Measurements from ENCODE around the gene DDR2.
"Not testable (repeated sequence)": the region's sequence is repeated elsewhere in the genome, so short reads cannot be mapped to it uniquely, and the experiment has no call there.

Gene DDR2

DNA sequence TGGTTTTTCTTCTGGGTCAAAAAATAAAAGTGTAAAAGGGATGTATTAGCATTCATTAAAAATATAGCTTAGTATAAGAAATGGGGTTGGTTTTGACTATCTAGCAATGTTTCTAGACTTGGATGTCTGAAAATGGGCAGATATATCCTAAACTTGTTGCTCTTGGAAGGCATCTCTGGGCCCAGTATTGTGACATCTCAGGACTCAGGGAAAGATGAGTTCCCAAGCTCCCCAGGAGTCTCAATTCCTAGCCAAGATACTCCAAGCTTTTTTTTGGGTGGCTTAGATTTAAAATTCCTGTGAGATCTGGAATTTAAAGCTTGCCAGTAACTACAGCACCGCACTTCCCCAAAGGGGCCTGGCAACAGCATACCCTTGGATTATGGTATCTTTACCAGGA, 146.8 kb downstream of the DDR2 start:
- no peak for DNase-seq (ENCODE audit: low read depth in 3 of 3)

DNA sequence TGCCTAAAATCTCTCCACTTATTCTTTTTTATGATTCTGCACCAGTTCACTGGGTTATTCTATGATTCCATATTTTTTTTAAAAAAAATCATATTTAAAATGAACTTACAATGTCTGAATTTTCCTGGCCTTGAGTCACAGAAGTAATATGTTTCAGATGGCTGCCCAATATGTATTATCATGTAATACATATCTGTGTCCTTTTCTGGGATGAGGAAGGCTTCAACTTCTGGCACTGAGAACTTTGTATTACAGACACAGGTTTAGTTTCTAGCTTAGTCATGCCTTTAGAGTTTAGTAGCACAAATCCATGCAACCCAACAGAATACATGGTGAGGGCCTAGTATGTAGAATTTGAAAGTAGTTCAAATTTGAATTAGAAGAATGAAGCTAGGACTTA, 150.4 kb downstream of the DDR2 start:
- DNase-seq (ENCODE audit: low read depth in 3 of 3), result no peak

DNA sequence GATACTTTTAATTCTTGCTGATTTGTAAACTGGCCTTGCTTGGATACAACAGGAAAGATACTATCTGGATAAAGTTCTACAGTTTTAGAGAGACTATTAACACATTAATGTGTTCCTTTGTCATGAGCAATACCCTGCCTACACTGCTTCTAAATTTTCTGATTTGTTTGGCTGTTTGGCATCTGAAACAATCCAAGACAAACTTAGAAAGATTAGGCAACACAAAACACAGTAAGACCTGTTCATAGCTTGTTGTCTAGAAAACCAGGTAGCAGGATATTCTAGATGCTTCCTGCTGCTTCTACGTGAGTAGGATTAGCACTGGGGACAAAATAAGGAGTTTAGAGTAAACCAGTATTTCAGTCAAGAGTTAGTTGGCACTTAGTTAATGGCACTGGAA, 152.7 kb downstream of the DDR2 start:
- not testable (repeated sequence) for DNase-seq (ENCODE audit: low read depth in 3 of 3)

DNA sequence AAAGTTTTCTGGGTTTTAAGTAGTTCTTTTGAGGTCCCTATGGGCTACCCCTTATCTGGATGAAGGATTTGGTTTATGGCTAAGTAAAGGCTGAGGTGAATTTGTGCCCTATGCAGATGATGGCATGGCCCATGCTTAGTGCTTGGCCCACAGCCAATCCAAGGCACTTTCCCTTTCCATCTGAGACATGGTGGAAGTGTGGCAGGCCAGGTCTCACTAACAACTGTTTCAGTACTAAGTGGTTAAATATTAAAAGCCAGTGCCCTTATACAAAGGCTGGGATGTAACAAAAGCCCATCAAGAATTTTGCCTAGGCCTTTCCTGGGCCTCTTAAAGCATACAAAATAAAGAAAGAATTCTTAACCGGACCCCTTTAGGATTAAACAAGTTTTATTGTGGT, 156.5 kb downstream of the DDR2 start:
- not testable (repeated sequence) for DNase-seq (ENCODE audit: low read depth in 3 of 3)

DNA sequence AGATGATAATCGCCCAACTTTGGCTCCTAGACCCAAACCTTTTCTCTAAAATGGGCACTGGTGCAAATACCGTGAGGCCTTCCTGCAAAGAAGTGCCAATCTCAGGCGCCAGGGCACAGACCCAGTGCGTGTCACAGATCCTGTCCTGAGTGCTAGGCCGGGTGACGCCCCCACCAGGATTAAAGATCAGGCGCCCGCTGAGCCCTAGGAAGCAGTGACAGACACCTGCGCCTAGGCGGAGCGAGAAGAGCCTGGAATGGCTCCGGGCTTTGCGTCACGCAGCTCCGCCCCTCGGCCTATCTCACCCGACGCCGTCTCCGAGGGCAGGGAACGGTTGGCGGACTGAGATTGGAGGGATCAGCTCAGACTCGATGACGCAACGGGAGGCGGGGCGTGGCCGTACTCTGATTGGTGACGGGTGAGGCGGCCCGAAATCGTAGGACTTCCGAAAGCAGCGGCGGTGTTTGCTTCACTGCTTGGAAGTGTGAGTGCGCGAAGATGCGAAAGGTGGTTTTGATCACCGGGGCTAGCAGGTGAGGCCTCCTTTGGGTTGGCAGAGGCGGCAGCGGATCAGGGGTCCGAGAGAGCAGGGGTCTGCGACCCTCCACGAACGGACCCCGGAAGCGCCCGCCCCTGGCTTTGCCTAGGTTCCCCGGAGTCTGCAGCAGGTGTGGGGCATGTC, 158.2 kb downstream of the DDR2 start, which contains the start of gene HSD17B7:
TSS of gene HSD17B7 (plus strand) at position 400 of the 682 bp plus-strand sequence. CDS start at position 499, 99 bp downstream.
- DNase-seq (ENCODE audit: low read depth in 3 of 3), result peak; percentile 32 to 58 (median 35)

DNA sequence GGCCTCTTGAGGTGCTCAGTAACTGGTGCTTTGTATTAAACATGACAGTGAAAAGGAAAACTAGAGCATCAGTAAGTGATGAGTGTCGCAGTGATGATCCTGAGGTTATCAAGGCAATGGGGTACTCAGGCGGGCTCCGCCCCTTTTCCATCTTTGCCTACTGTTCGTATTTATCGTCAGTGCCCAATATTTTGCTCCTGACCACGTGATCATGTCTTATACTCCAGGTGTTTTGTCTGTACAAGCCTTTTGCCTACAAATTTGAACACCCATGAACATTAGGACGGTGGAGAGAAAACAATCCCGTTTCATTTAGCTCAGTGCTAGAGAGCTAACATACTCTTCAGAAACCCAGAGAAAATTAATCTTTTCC, 158.7 kb downstream of the DDR2 start:
- not testable (repeated sequence) for DNase-seq (ENCODE audit: low read depth in 3 of 3)

DNA sequence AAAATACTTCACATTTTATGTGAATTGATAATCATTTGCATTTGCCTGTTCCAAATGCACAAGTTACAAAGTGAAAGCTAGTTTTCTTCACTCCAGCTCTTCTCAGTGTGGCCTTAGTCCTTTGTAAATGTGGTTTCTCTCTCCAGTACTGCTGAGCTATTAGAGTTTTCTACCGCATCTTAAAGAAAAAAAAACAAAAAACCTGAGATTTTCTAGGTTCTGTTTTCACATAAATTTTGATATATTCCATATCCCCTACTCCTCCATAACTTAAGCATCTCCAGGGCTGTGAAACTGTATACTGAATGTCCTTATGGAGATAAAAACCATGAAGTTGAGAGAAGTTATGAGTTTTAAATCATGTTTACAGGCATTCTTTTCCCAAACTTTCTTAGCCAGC, 162.0 kb downstream of the DDR2 start:
- not testable (repeated sequence) for DNase-seq (ENCODE audit: low read depth in 3 of 3)

DNA sequence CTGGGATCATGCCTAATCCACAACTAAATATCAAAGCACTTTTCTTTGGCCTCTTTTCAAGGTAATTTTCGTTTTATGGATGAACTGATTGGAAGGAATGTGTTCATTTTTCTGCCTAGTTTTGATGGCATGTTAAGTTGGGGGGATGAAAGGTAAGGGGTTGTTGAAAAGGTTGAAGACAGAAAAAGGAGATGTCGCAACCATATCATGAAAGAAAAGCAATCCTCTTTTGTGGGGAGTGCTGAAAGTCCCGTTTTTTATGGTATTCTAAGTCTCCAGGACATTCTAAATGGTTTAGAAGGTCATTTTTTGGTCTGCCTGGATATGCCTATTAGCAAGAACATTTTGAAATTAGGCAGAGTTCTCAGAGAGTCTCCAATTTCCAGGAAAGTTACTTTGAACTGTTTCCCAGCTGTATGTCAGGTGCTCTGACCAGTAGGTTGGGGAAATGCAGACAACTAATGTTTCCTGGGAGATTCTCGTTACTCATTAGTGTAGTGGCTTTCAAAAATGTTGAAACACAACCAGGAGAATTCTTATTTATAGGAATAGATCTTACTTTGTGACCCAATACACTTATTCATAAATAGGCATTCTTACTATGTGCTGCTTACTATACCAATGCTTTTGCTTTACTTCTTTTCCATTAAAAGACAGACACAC, 164.5 kb downstream of the DDR2 start:
- not testable (repeated sequence) for DNase-seq (ENCODE audit: low read depth in 3 of 3)

DNA sequence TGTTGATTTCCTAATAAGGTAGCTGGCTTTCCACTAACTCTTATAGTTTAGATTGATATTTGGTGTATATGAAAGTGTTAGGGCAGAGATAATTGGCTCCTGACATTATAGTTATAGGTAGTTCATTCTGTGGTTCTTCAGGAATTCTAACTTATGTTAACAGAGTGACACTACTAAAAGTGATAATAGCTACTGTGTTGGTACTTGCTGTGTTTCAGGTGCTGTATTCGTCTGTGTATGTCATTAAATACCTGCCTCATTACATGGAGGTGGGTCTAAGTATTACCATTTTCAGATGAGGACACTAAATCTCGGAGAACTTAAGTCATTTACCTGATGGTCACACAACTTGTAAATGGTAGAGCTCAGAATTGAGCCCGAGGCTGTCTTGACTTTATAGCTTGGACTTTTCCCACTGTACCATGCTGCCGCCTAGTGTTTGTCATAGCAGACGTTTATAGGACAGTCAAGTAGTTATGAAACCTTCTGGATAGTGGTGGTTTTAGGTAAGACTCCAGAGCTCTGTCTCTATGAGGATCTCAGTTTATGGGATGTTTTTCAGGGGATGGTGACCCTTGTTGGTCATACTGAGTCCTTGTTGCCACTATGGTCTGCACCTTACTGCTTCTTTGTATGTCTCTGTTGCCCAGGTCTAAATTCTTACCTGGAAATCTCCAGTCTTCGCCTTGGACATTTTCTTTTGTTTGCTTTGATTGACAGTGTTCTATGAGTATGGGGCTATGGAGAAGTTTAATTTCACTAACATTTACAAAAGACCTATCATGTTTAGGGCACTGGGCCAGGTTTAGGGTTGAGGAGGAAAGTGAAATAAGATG, 167.9 kb downstream of the DDR2 start:
- DNase-seq (ENCODE audit: low read depth in 3 of 3), result not testable (repeated sequence)

DNA sequence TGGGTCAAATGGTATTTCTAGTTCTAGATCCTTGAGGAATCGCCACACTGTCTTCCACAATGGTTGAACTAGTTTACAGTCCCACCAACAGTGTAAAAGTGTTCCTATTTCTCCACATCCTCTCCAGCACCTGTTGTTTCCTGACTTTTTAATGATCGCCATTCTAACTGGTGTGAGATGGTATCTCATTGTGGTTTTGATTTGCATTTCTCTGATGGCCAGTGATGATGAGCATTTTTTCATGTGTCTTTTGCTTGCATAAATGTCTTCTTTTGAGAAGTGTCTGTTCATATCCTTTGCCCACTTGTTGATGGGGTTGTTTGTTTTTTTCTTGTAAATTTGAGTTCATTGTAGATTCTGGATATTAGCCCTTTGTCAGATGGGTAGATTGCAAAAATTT, 175.2 kb downstream of the DDR2 start:
- DNase-seq (ENCODE audit: low read depth in 3 of 3), result not testable (repeated sequence)

DNA sequence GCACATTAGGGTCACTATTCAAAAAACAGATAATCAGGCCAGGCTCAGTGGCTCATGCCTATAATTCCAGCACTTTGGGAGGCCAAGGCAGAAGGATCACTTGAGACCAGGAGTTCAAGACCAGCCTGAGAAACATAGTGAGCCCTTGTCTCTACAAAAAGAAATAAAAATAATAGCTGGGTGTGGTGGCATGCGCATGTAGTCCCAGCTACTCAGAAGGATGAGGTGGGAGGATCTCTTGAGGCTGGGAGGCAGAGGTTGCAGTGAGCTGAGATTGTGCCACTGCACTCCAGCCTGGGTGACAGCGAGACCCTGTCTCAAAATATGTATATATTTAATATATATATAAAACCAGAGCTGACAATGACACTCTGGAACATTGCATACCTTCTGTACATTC, 180.1 kb downstream of the DDR2 start:
- not testable (repeated sequence) for DNase-seq (ENCODE audit: low read depth in 3 of 3)

DNA sequence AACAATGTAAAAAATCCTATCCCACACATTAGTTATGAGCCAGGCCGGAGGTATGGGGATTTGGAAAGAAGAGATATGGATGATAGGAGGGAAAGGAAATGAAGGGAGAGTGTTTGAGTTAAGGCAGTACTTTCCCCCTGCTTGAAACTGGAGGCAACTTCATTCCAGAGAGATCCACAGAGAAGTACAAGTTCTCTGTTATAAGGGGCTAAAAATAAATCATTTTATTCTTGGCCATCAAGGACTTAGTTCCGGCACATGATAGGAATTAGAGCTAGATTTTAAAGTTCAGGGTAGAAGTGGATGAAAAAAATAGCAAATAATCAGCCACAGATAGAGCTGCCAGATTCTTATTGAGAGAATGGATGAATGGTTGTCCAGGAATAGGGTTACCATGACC, 185.9 kb downstream of the DDR2 start:
- DNase-seq (ENCODE audit: low read depth in 3 of 3), result not testable (repeated sequence)

DNA sequence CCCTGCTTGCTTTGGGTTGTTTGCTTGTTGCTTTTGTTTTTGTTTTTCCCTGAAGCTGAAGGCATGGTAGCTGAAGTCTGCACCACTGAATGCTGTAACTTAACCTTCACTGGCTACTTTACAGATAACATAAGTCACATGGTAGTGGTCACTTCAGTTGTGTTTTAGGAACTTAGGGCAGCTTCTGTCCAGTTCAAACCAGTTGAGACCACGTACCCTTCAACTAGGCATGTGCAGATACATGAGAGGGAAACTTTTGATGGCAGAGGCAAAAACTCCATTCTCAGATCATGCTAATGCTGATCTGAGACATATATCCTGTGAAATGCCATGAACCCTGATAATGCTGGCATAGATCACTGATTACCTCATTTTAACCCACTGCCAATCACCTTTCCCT, 186.4 kb downstream of the DDR2 start:
- DNase-seq (ENCODE audit: low read depth in 3 of 3), result not testable (repeated sequence)

DNA sequence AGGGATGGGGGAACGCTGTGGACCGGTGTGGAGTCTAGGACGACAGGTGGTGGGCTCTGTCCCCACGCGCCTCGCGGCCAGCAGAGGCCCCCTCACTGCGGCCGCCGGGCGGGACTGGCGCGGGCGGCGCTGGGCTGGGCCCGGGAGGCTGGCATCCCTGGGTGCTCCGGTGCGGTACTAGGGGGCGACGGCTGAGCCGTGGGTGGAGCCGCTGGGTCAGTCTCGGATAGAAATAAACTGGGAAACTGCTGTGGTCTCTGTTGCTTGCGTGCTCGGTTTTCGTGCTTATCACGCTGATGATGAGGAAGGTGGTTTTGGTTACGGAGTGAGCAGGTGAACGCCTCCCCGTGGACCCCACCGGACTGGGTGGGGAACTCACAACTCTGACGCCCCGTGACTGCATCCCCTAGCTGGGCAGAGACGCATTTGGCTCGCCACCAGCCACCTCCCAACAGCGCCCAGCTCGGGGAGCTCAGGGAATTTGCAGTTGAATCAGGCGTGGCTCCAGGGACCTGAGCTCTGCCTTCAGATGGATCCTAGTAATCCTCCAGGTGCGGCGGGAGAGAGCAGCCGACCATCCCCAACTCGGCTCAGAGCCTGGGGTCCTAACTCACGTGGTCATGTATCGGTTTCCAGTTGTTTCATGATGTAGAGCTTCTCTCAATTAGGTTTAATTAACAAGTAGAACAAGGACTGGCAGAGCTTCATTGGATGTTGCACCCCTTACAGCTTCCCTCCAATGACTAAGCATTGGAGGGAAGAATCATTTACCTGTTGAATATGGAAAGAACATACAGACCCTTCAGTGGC, 190.3 kb downstream of the DDR2 start:
- DNase-seq (ENCODE audit: low read depth in 3 of 3), result no peak

DNA sequence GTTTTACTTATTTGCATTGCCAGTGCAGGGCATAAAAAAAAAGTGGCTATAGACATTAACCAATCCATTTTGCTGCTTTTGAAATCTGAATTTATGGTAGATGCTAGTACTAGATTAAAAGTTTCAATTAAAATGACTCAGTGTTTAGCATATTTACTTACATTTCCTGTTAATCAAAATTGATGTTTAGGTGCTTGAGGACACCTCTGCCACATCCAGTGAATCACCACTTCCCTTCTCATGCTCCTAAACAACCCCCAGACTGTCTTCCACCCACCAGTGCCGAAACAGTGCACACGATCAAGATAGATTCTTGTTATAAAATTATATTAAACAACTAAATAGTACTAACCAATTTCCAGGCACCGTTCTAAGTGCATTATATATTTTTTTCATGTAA, 191.0 kb downstream of the DDR2 start:
- no peak for DNase-seq (ENCODE audit: low read depth in 3 of 3)

DNA sequence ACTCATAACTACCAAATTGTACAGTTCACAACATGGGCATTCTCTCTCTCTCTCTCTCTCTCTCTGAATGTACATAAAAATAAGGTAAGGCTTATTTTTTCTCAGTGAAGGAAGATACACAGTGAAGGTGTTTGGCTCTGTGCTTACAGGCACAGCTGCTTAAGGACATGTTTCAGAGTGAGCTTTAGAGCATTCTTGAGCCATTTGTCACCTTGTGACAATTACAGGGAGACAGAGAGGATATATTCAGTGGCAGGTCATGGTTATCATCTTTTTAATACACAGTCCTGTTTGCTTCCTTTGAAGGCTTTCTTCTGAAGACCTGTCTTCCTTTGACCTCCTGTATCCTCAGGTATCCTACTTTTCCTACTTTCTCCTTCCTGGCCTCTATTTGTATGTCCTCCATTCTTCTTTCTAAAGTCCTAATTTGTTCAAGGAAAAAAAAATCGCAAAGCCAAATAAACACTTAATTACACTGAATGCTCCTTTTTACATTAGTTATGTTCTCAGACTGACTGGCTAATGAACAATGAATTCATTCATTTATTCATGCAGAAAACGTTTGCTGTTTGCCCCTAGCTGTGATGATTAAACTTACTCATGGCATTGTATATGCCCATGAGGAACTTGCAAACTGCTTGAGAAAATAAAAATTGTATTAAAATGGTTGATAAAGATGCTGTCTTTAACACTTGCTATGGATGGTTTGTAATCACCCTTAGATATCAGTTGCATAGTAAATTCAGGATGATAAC, 191.7 kb downstream of the DDR2 start:
- DNase-seq (ENCODE audit: low read depth in 3 of 3), result no peak

DNA sequence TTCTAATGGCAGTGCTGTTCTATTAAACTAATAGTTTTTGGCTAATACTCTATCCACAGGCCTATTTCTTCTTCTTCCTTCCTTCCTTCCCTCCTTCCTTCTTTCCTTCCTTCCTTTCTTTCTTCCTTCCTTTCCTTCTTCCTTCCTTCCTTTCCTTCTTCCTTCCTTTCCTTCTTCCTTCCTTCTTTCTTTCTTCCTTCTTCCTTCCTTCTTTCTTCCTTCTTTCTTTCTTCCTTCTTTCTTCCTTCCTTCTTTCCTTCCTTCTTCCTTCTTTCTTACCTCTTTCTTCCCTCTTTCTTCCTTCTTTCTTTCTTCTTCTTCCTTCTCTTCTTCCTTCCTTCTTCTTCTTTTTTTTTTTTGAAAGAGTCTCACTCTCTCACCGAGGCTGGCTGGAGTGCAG, 197.0 kb downstream of the DDR2 start:
- DNase-seq (ENCODE audit: low read depth in 3 of 3), result no peak

DNA sequence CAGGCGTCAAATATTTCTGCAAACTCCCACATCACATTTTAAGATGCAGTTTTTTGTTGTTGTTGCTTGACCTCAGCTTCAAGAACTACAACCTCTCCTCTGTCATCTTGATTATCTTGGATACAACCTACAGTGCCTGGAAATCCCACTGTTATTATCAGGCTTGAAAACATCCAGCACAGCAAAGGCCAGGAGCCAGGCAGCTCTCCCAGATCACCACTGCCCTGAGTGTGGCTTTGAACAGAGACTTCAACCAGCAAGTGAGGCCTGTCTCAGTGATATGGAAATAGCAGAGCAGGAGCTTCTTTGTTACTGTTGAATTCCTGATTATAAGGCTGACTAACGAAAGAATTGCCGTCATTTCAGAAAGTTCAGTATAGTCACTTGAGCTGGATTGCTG, 200.2 kb downstream of the DDR2 start:
- no peak for DNase-seq (ENCODE audit: low read depth in 3 of 3)

DNA sequence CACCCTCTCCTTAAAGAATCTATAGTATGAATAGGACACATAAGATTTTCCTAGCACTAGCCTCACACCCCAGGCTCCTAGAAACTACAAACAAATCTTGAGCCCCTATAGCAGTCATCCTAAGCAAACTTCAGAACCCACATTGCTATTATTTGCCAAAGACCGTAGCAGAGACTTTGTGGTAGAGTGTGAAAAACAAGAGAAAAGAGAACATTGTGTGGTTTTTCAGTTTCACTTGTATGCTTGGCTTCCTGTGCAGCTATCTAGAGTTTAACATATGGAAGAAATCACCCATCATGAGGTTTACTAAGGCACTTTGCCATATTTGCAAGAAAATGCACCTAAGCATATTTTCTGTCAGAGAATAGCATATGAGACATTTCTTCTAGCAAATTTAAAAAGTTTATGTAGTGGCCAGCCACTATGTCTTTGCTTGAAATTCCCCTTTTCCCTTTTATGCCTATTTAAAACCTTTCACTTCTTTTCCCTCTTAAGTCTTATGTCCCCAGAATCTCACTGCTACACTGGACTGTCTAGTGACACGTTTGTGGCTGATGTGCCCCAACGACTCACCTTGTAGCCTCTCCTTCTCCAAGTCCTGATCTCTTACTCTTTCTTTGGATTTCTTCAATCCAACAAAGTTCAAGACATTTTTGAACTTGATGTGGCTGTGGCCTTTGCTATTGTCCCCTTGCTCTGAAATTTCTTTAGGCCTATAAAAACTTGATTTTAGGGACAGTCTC, 203.1 kb downstream of the DDR2 start:
- no peak for DNase-seq (ENCODE audit: low read depth in 3 of 3)
